RWPE2 (cell line): Measurements from ENCODE around the gene BCAR1.

ENCODE experiments used
- ATAC-seq: fragments of 200-7000 bp; cut with Tn5 transposase; 3 replicates; pipeline ENCODE4 v1.9.1; 2021; ENCODE audit warnings: low read depth
- DNase-seq: peaks from one replicate; pipeline ENCODE4 v3.0.0-alpha.2; 2020; ENCODE audit warnings: low spot score
- H3K27ac ChIP-seq: fragments of 450-650 bp; 2 replicates; pipeline ENCODE4 v1.5.1; 2017; ENCODE audit warnings: mild to moderate bottlenecking; ENCODE audit not compliant: poor library complexity, severe bottlenecking
- H3K27me3 ChIP-seq: fragments of 250-450 bp; sonication (Bioruptor Pico); 2 replicates; pipeline ENCODE4 v1.5.1; 2021; ENCODE audit warnings: mild to moderate bottlenecking, moderate library complexity; ENCODE audit not compliant: insufficient read depth, poor library complexity, severe bottlenecking
- H3K36me3 ChIP-seq: fragments of 250-450 bp; sonication (Bioruptor Pico); 2 replicates; pipeline ENCODE4 v1.5.1; 2020; ENCODE audit warnings: low read depth, mild to moderate bottlenecking, moderate library complexity
- H3K4me1 ChIP-seq: fragments of 250-450 bp; sonication (Bioruptor Pico); 2 replicates; pipeline ENCODE4 v1.5.1; 2021; ENCODE audit warnings: mild to moderate bottlenecking, moderate library complexity; ENCODE audit not compliant: insufficient read depth, poor library complexity, severe bottlenecking
- H3K4me3 ChIP-seq: fragments of 250-450 bp; sonication (Bioruptor Pico); 2 replicates; pipeline ENCODE4 v1.5.1; 2021; ENCODE audit warnings: mild to moderate bottlenecking, moderate library complexity; ENCODE audit not compliant: severe bottlenecking
- H3K9me3 ChIP-seq: fragments of 250-450 bp; sonication (Bioruptor Pico); 2 replicates; pipeline ENCODE4 v1.5.1; 2021; ENCODE audit warnings: mild to moderate bottlenecking, moderate library complexity; ENCODE audit not compliant: severe bottlenecking
- CTCF ChIP-seq: fragments of 450-650 bp; IDR thresholded peaks from one replicate; pipeline ENCODE4 v1.5.1; 2017; ENCODE audit warnings: mild to moderate bottlenecking, moderate library complexity; ENCODE audit not compliant: poor library complexity, severe bottlenecking

BCAR1 gene

GRCh38 chr16:75222271-75222783 is 29.1 kb downstream of the BCAR1 start:
- H3K4me3 ChIP-seq: no peak overlapping the region
- H3K27me3 ChIP-seq: no peaks in the 10 kb centered on the region
- ATAC-seq (no peak), DNase-seq (no peak)
- no peaks in the 10 kb centered on the region for H3K36me3 ChIP-seq
- no peak overlapping the region for H3K27ac ChIP-seq
- no peak for TF ChIP-seq CTCF
- no peaks in the 10 kb centered on the region for H3K9me3 ChIP-seq
- H3K4me1 ChIP-seq: no peaks in the 10 kb centered on the region

- TF ChIP-seq CTCF: no peak
- no peak overlapping the region for H3K27ac ChIP-seq
- no peaks in the 10 kb centered on the region for H3K9me3 ChIP-seq
- H3K4me1 ChIP-seq: no peaks in the 10 kb centered on the region
- H3K36me3 ChIP-seq: no peaks in the 10 kb centered on the region
- no peak for ATAC-seq
- no peak overlapping the region for H3K4me3 ChIP-seq
- H3K27me3 ChIP-seq: no peaks in the 10 kb centered on the region
- DNase-seq: no peak
Measured at GRCh38 chr16:75219838-75220237, 31.6 kb downstream of the BCAR1 start.

- Histone ChIP-seq H3K36me3 (no peaks in the 10 kb centered on the region), H3K4me3 (no peak overlapping the region), H3K9me3 (no peaks in the 10 kb centered on the region), H3K27me3 (no peaks in the 10 kb centered on the region), H3K4me1 (no peaks in the 10 kb centered on the region), H3K27ac (no peak overlapping the region)
- ATAC-seq: no peak
- DNase-seq: no peak
- TF ChIP-seq CTCF: no peak
Measured at GRCh38 chr16:75219088-75219487, 32.3 kb downstream of the BCAR1 start.

GRCh38 chr16:75218256-75219076 is 33.0 kb downstream of the BCAR1 start, which contains the start of gene CTRB1:
CTRB1 (plus strand) TSS chr16:75218988; CDS start chr16:75219008, 20 bp downstream.
- Histone ChIP-seq H3K27ac (no peak within 1 kb of the TSS), H3K4me1 (no peaks in the 10 kb centered on the region), H3K36me3 (no peaks in the 10 kb centered on the region), H3K27me3 (no peaks in the 10 kb centered on the region), H3K9me3 (no peaks in the 10 kb centered on the region), H3K4me3 (no peak within 1 kb of the TSS)
- no peak for DNase-seq
- no peak for TF ChIP-seq CTCF
- no peak for ATAC-seq

- no peaks in the 10 kb centered on the region for H3K27me3 ChIP-seq
- no peaks in the 10 kb centered on the region for H3K36me3 ChIP-seq
- H3K27ac ChIP-seq: no peak overlapping the region
- H3K4me1 ChIP-seq: no peaks in the 10 kb centered on the region
- no peak for TF ChIP-seq CTCF
- ATAC-seq (no peak), DNase-seq (no peak)
- H3K4me3 ChIP-seq: no peak overlapping the region
- no peaks in the 10 kb centered on the region for H3K9me3 ChIP-seq
Measured at GRCh38 chr16:75217389-75217851, 34.0 kb downstream of the BCAR1 start.
